HepG2 (cell line): ENCODE measurements around the gene MRPS10. TPM values are rescaled to one million over a fixed set of nuclear protein-coding genes. Genes with fewer than 3 reads are reported as not detected.

Experiments used
- ATAC-seq: fragments of 200-7000 bp; cut with Tn5 transposase; 3 replicates; pipeline ENCODE4 v1.9.1; 2020; ENCODE audit warnings: mild to moderate bottlenecking, moderate library complexity
- BruUV-seq: library from RNA; stranded (reverse); fragments of 400-500 nt; replicated peaks from 2 replicates; lab custom pipeline; 2021; lab: Mats Ljungman, UMichigan
- CTCF ChIA-PET: fragments of 300-600 bp; formaldehyde crosslinking; extraction: SDS; loops from one replicate; lab custom pipeline; 2021; ENCODE audit warnings: low total read pairs, inconsistent platforms, low intra/inter-chr PET ratio; lab: Yijun Ruan, JAX
- POLR2A ChIA-PET: fragments of 350-600 bp; sonication (Branson Sonifier 250); formaldehyde crosslinking; loops from one replicate; lab custom pipeline; 2020; ENCODE audit warnings: antibody characterized with exemption, inconsistent platforms; lab: Yijun Ruan, JAX
- DNase-seq: peaks from one replicate; pipeline ENCODE4 v3.0.0-alpha.2; 2015; ENCODE audit warnings: low spot score
- FAIRE-seq: peaks from 3 replicates; lab custom pipeline; 2011; peaks lifted over from hg19 to GRCh38; lab: Jason Lieb, UNC
- H2AFZ ChIP-seq: one replicate; pipeline ENCODE4 v1.6.1; 2011; ENCODE audit warnings: low read length, inconsistent platforms
- H3K27ac ChIP-seq: fragments of 300-600 bp; 3 replicates; pipeline ENCODE4 v1.8.0; 2011; ENCODE audit warnings: mixed run types, mild to moderate bottlenecking, mixed read lengths, low read length, inconsistent platforms; ENCODE audit not compliant: insufficient read depth; ENCODE audit errors: extremely low read length
- H3K27me3 ChIP-seq, 2 experiments: fragments of 200-600 bp in 1 of 2; 2 replicates in 1 of 2; 3 replicates in 1 of 2; pipeline versions ENCODE4 v1.6.0 to v1.8.0; 2011; ENCODE audit warnings: low read length in 2 of 2, mild to moderate bottlenecking in 2 of 2, moderate library complexity in 2 of 2, inconsistent platforms in 1 of 2; ENCODE audit not compliant: insufficient read depth in 2 of 2, control insufficient read depth in 1 of 2
- H3K36me3 ChIP-seq, 2 experiments: fragments of 200-600 bp in 1 of 2; replicated peaks in 1 of 2; 2 replicates in 1 of 2; 3 replicates in 1 of 2; pipeline versions ENCODE4 v1.5.1 to v1.8.0; 2011; ENCODE audit warnings: low read length in 2 of 2, inconsistent platforms in 1 of 2; ENCODE audit not compliant: insufficient read depth in 2 of 2, control insufficient read depth in 1 of 2
- H3K4me1 ChIP-seq: 2 replicates; pipeline ENCODE4 v1.5.1; 2012; ENCODE audit warnings: low read length, inconsistent platforms; ENCODE audit not compliant: insufficient read depth
- H3K4me2 ChIP-seq: 2 replicates; pipeline ENCODE4 v1.6.0; 2011; ENCODE audit warnings: low read depth, low read length, inconsistent platforms
- H3K4me3 ChIP-seq, 3 experiments: fragments of 200-600 bp in 1 of 3; sonication (generic), shearing (Covaris generic) in 1 of 3; replicated peaks in 1 of 3; 2 replicates each; pipeline ENCODE4 v1.5.1; 2011 to 2016; ENCODE audit warnings: low read length in 3 of 3, inconsistent platforms in 2 of 3, low read depth in 2 of 3, mild to moderate bottlenecking in 2 of 3, control low read depth in 1 of 3, mixed read lengths in 1 of 3; ENCODE audit not compliant: insufficient read depth in 1 of 3
- H3K79me2 ChIP-seq: one replicate; pipeline ENCODE4 v1.6.1; 2011; ENCODE audit warnings: low read length, inconsistent platforms; ENCODE audit not compliant: insufficient read depth
- H3K9ac ChIP-seq: 2 replicates; pipeline ENCODE4 v1.6.0; 2011; ENCODE audit warnings: mild to moderate bottlenecking, low read depth, low read length, inconsistent platforms; ENCODE audit not compliant: insufficient read depth
- H3K9me3 ChIP-seq: 2 replicates; pipeline ENCODE4 v1.5.1; 2012; ENCODE audit warnings: mild to moderate bottlenecking, low read length
- H4K20me1 ChIP-seq: 2 replicates; pipeline ENCODE4 v1.6.0; 2011; ENCODE audit warnings: inconsistent platforms, mild to moderate bottlenecking, low read length, moderate library complexity; ENCODE audit not compliant: insufficient read depth
- ATF5 ChIP-seq: sonication (generic); formaldehyde crosslinking; IDR thresholded peaks from 2 replicates; pipeline ENCODE4 v1.4.0; 2020; ENCODE audit warnings: mild to moderate bottlenecking, low read depth, missing genetic modification reagents
- CSRNP2 ChIP-seq: sonication (generic); formaldehyde crosslinking; conservative IDR thresholded peaks from 2 replicates; pipeline ENCODE4 v1.8.0; 2022; ENCODE audit warnings: low read depth, missing genetic modification reagents
- GATAD2A ChIP-seq: IDR thresholded peaks from 2 replicates; pipeline ENCODE4 v1.6.1; 2016
- HNF1B ChIP-seq: sonication (generic); formaldehyde crosslinking; IDR thresholded peaks from 2 replicates; pipeline ENCODE4 v1.5.1; 2020; ENCODE audit warnings: mild to moderate bottlenecking, moderate library complexity, missing genetic modification reagents
- IKZF5 ChIP-seq: IDR thresholded peaks from 2 replicates; pipeline ENCODE4 v1.6.1; 2018; ENCODE audit warnings: missing genetic modification reagents, mild to moderate bottlenecking, missing compliant biosample characterization
- NKX3-1 ChIP-seq: sonication (generic); formaldehyde crosslinking; IDR thresholded peaks from 2 replicates; pipeline ENCODE4 v1.5.0; 2020; ENCODE audit warnings: missing genetic modification reagents
- SIX4 ChIP-seq: sonication (generic); formaldehyde crosslinking; IDR thresholded peaks from 2 replicates; pipeline ENCODE4 v1.4.0; 2020; ENCODE audit warnings: missing genetic modification reagents
- TAF15 ChIP-seq: fragments of 200-400 bp; formaldehyde crosslinking; IDR thresholded peaks from one replicate; pipeline ENCODE4 v1.6.1; 2018; ENCODE audit warnings: mild to moderate bottlenecking, low read depth, low read length; ENCODE audit not compliant: poor library complexity, severe bottlenecking
- TRIM24 ChIP-seq: sonication (generic); formaldehyde crosslinking; IDR thresholded peaks from 2 replicates; pipeline ENCODE4 v1.8.0; 2022; ENCODE audit warnings: mild to moderate bottlenecking, missing genetic modification reagents
- ZBTB8A ChIP-seq: sonication (generic); formaldehyde crosslinking; IDR thresholded peaks from 2 replicates; pipeline ENCODE4 v1.4.0; 2020; ENCODE audit warnings: mild to moderate bottlenecking, low read depth, missing genetic modification reagents, borderline replicate concordance
- ZFAT ChIP-seq: sonication (generic); formaldehyde crosslinking; conservative IDR thresholded peaks from 2 replicates; pipeline ENCODE4 v1.8.1; 2023; ENCODE audit warnings: missing genetic modification reagents, inconsistent platforms
- ZIK1 ChIP-seq: sonication (generic); formaldehyde crosslinking; IDR thresholded peaks from 2 replicates; pipeline ENCODE4 v1.5.0; 2020; ENCODE audit warnings: mild to moderate bottlenecking, low read depth, missing genetic modification reagents, borderline replicate concordance
- ZNF101 ChIP-seq: sonication (generic); formaldehyde crosslinking; IDR thresholded peaks from 2 replicates; pipeline ENCODE4 v1.4.0; 2020; ENCODE audit warnings: mild to moderate bottlenecking, low read depth, missing genetic modification reagents, borderline replicate concordance
- ZNF350 ChIP-seq: sonication (generic); formaldehyde crosslinking; IDR thresholded peaks from 2 replicates; pipeline ENCODE4 v1.4.0; 2020; ENCODE audit warnings: mild to moderate bottlenecking, low read depth, missing genetic modification reagents, borderline replicate concordance
- ZNF430 ChIP-seq: sonication (generic); formaldehyde crosslinking; IDR thresholded peaks from 2 replicates; pipeline ENCODE4 v1.9.0; 2021; ENCODE audit warnings: mild to moderate bottlenecking, missing genetic modification reagents
- ZNF501 ChIP-seq: sonication (generic); formaldehyde crosslinking; IDR thresholded peaks from 2 replicates; pipeline ENCODE4 v1.5.1; 2020; ENCODE audit warnings: mild to moderate bottlenecking, moderate library complexity, missing genetic modification reagents
- ZNF615 ChIP-seq: sonication (generic); formaldehyde crosslinking; IDR thresholded peaks from 2 replicates; pipeline ENCODE4 v1.5.0; 2020; ENCODE audit warnings: mild to moderate bottlenecking, missing genetic modification reagents, borderline replicate concordance
- ZNF879 ChIP-seq: sonication (generic); formaldehyde crosslinking; IDR thresholded peaks from 2 replicates; pipeline ENCODE4 v1.8.1; 2023; ENCODE audit warnings: missing genetic modification reagents
- WGBS: methylation state at CpG from one replicate; pipeline ENCODE4 v1.1.6; 2017; ENCODE audit warnings: low lambda C conversion rate; 5-methylcytosine and 5-hydroxymethylcytosine counted together
- in situ Hi-C: cut with HindIII; loops from 2 replicates; pipeline ENCODE4 v1.10.0; 2017; ENCODE audit warnings: low pct_unique_long_range_greater_than_20kb; ENCODE audit not compliant: extremely low pct_ligation_motif_present
- intact Hi-C: fragments of 100-400 bp; cut with micrococcal nuclease; formaldehyde crosslinking; loops from one replicate; pipeline ENCODE4 v1.10.0; 2022; ENCODE audit not compliant: unreplicated experiment
- polyA plus RNA-seq, 8 experiments: library from polyadenylated mRNA; depleted of rRNA in 3 of 8; stranded (reverse) in 7 of 8; unstranded in 1 of 8; fragments of >200 nt; fragmentation: Illumina TruSeq in 4 of 8; extraction: Trizol in 4 of 8; gene quantifications; 2 replicates each; pipeline versions ENCODE4 v1.2.1 to v1.2.3, GENCODE V29; 2011 to 2016; ENCODE audit warnings: low read depth in 4 of 8, missing spikeins in 1 of 8, mixed read lengths in 1 of 8; ENCODE audit not compliant: insufficient read depth in 1 of 8
- total RNA-seq, 5 experiments: library from RNA; depleted of rRNA; stranded (reverse); fragments of >200 nt; fragmentation: Illumina TruSeq; extraction: Trizol; gene quantifications; 2 replicates each; pipeline ENCODE4 v1.2.3, GENCODE V29; 2016; ENCODE audit warnings: low read depth in 1 of 5

MRPS10 gene
- total and polyA plus RNA-seq, 2 of the 13 experiments (the other 11 are each of a cell fraction or from before 2014, with no cell fraction given), result 31.7 to 54.6 TPM

- Histone ChIP-seq H3K4me1 (no peaks in the 10 kb centered on the region), H3K9ac (no peak overlapping the region), H3K27ac (no peak overlapping the region), H3K36me3 (no peaks in the 10 kb centered on the region), H3K9me3 (no peaks in the 10 kb centered on the region), H2AFZ (no peak overlapping the region), H3K4me3 (no peak overlapping the region), H3K79me2 (no peaks in the 10 kb centered on the region), H3K27me3 (peaks cover 0 to 6% of the 10 kb centered on the region in 2 experiments; a peak in 3 of 5 replicates), H3K4me2 (no peak overlapping the region), H4K20me1 (no peaks in the 10 kb centered on the region)
- no TSS peak for BruUV-seq
- ChIA-PET CTCF (no interaction called here), POLR2A (no interaction called here)
- DNase-seq (no peak), ATAC-seq (no peak), FAIRE-seq (no peak)
- WGBS, result 38% methylated on average over 5 of the region's 5 CpGs
- intact Hi-C loops (no loop called here), in situ Hi-C loops (no loop called here)
- no peak for TF ChIP-seq ZFAT
- no peak for TF ChIP-seq ZBTB8A (CRISPR knock-in tag)
- TF ChIP-seq CSRNP2 (CRISPR knock-in tag), result no peak
- no peak for TF ChIP-seq NKX3-1 (CRISPR knock-in tag)
- no peak for TF ChIP-seq ZNF101 (CRISPR knock-in tag)
- TF ChIP-seq GATAD2A (CRISPR knock-in tag), result no peak
- TF ChIP-seq HNF1B (CRISPR knock-in tag), result no peak
- no peak for TF ChIP-seq TAF15
- no peak for TF ChIP-seq ZNF879 (CRISPR knock-in tag)
- TF ChIP-seq TRIM24 (CRISPR knock-in tag), result no peak
- no peak for TF ChIP-seq ZNF501 (CRISPR knock-in tag)
- TF ChIP-seq ZIK1 (CRISPR knock-in tag), result no peak
- TF ChIP-seq ZNF350 (CRISPR knock-in tag), result no peak
- no peak for TF ChIP-seq IKZF5 (CRISPR knock-in tag)
- TF ChIP-seq ZNF615 (CRISPR knock-in tag), result no peak
- no peak for TF ChIP-seq ATF5 (CRISPR knock-in tag)
- TF ChIP-seq SIX4 (CRISPR knock-in tag), result no peak
- TF ChIP-seq ZNF430 (CRISPR knock-in tag), result no peak
Measured at GRCh38 chr6:42236682-42237473, 19.2 kb upstream of the MRPS10 start.
